BLaER1 treated with 17β-estradiol and CSF1 and Interleukin-3, amounts not matched to agents 10 nM and 100 nM (cell line): ENCODE results near the gene PPEF2.
"Not testable (repeated sequence)": the region's sequence is repeated elsewhere in the genome, so short reads cannot be mapped to it uniquely, and the experiment has no call there.

Experiments
- H3K27ac ChIP-seq, 11 experiments: shearing (Covaris generic); formaldehyde crosslinking; 2 replicates each; pipeline ENCODE4 v1.8.1; 2022
- H3K27me3 ChIP-seq, 11 experiments: shearing (Covaris generic); formaldehyde crosslinking; 2 replicates each; pipeline ENCODE4 v1.8.1; 2022
- H3K36me3 ChIP-seq, 11 experiments: shearing (Covaris generic); formaldehyde crosslinking; 2 replicates each; pipeline ENCODE4 v1.8.1; 2022
- H3K4me1 ChIP-seq, 10 experiments: shearing (Covaris generic); formaldehyde crosslinking; 2 replicates each; pipeline ENCODE4 v1.8.1; 2022
- H3K4me2 ChIP-seq, 11 experiments: shearing (Covaris generic); formaldehyde crosslinking; 2 replicates each; pipeline ENCODE4 v1.8.1; 2022
- H3K4me3 ChIP-seq, 10 experiments: shearing (Covaris generic); formaldehyde crosslinking; 2 replicates each; pipeline ENCODE4 v1.8.1; 2022
- H3K9ac ChIP-seq, 11 experiments: shearing (Covaris generic); formaldehyde crosslinking; 2 replicates each; pipeline ENCODE4 v1.8.1; 2022
- H3K9me3 ChIP-seq, 11 experiments: shearing (Covaris generic); formaldehyde crosslinking; replicated peaks in 1 of 11; 2 replicates each; pipeline ENCODE4 v1.8.1; 2022
- H4K20me1 ChIP-seq, 11 experiments: shearing (Covaris generic); formaldehyde crosslinking; 2 replicates each; pipeline ENCODE4 v1.8.1; 2022
- Cebpa-rat ChIP-seq, 11 experiments: shearing (Covaris generic); IDR thresholded peaks; 2 replicates each; pipeline ENCODE4 v1.8.1; 2022

The PPEF2 gene

GRCh38 chr4:75902352-75902751 lies at the start of gene PPEF2:
TSS of gene PPEF2 (minus strand) at chr4:75902452. CDS start at chr4:75896325, 6,127 bp downstream.
- peaks cover 4 to 25% (median 9%) of the 10 kb centered on the region in 11 experiments; a peak in 13 of 22 replicates for H3K9me3 ChIP-seq
- 0 out of 22 replicates have a peak, but pooled peaks cover 0 to 3% (median 0%) of the 10 kb centered on the region in 11 experiments for H3K36me3 ChIP-seq
- H4K20me1 ChIP-seq, result no peaks in the 10 kb centered on the region
- no peak for TF ChIP-seq Cebpa-rat (IDR thresholded peaks at IDR 0.05)
- H3K4me3 ChIP-seq, result no peak within 1 kb of the TSS
- H3K27me3 ChIP-seq, result no peaks in the 10 kb centered on the region
- peaks cover 34 to 77% (median 63%) of the 10 kb centered on the region in 10 experiments for H3K4me1 ChIP-seq
- peak within 1 kb of the TSS; percentile 54 to 91 (median 87); a peak in 21 of 22 replicates for H3K27ac ChIP-seq
- H3K4me2 ChIP-seq, result peak within 1 kb of the TSS; percentile 68 to 86 (median 78)
- peak within 1 kb of the TSS in 10 of 11 experiments; percentile 1 to 75 (median 72); a peak in 18 of 22 replicates for H3K9ac ChIP-seq

- Histone ChIP-seq H3K27me3 (no peaks in the 10 kb centered on the region), H3K4me1 (peaks cover 0 to 19% (median 0%) of the 10 kb centered on the region in 10 experiments; a peak in 2 of 20 replicates), H3K4me2 (no peak overlapping the region), H4K20me1 (peaks cover 0 to 7% (median 0%) of the 10 kb centered on the region in 11 experiments; a peak in 3 of 22 replicates), H3K36me3 (peaks cover 82 to 98% (median 89%) of the 10 kb centered on the region in 11 experiments), H3K27ac (no peak overlapping the region), H3K9me3 (no peaks in the 10 kb centered on the region), H3K4me3 (no peak overlapping the region), H3K9ac (no peak overlapping the region)
- no peak for TF ChIP-seq Cebpa-rat (IDR thresholded peaks at IDR 0.05)
These were observed 48.1 kb upstream of the PPEF2 start for GRCh38 chr4:75950213-75950815.

GRCh38 chr4:75948822-75949444 lies 46.7 kb upstream of the PPEF2 start:
- peak overlapping the region in 2 of 11 experiments; percentile 11 to 17; a peak in 2 of 22 replicates for H3K4me2 ChIP-seq

DNA sequence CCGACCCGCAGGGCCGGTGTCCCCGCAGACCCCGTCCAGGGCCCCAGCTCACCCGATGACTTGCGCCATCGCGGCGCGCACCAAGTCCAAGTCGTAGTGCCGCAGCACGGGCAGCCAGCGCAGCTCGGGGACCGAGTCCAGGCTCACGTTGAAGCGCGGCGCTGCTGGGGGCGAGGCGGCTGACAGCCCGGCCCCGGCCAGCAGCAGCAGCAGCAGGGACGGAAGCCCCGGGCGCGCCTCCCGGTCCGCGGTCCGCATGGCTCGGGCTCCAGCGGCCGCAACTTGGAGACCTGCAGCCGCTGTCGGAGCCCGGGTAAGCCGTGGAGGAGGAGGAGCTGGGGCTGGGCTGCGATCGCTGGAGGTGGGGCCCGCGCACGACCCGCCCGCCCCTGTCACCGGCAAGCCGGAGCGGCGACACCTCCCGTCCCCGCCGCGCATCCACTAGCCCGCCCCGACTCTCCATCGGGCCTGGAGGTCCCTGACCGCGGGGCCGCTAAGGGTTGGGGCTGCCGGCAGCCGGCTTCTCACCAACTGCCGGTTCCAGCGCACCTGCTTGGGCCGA lies 38.5 kb upstream of the PPEF2 start, which contains the start of gene NAAA:
TSS of gene NAAA (minus strand) at position 322 of the 562 bp plus-strand sequence. CDS start at position 258, 64 bp downstream.
- H4K20me1 ChIP-seq, result peaks cover 0 to under 1% (median 0%) of the 10 kb centered on the region in 11 experiments; a peak in 2 of 22 replicates
- peak within 1 kb of the TSS; percentile 76 to 95 (median 89); a peak in 21 of 22 replicates for H3K27ac ChIP-seq
- H3K9ac ChIP-seq, result peak within 1 kb of the TSS; percentile 84 to 93 (median 90)
- H3K27me3 ChIP-seq, result no peaks in the 10 kb centered on the region
- peak within 1 kb of the TSS; percentile 64 to 96 (median 83) for H3K4me3 ChIP-seq
- TF ChIP-seq Cebpa-rat (IDR thresholded peaks at IDR 0.05), result 0 out of 22 replicates have a peak, but pooled peaks of 1 of the 11 experiments have one; percentile 12
- peaks cover 37 to 66% (median 40%) of the 10 kb centered on the region in 10 experiments for H3K4me1 ChIP-seq
- H3K4me2 ChIP-seq, result peak within 1 kb of the TSS; percentile 76 to 97 (median 87)
- H3K9me3 ChIP-seq, result no peaks in the 10 kb centered on the region
- peaks cover 3 to 62% (median 24%) of the 10 kb centered on the region in 11 experiments; a peak in 20 of 22 replicates for H3K36me3 ChIP-seq

More at GRCh38 chr4:75948822-75949444, 46.7 kb upstream of the PPEF2 start:
- Histone ChIP-seq H4K20me1 (peaks cover 0 to 7% (median 0%) of the 10 kb centered on the region in 11 experiments; a peak in 1 of 22 replicates), H3K9ac (no peak overlapping the region), H3K9me3 (no peaks in the 10 kb centered on the region), H3K4me3 (no peak overlapping the region), H3K36me3 (peaks cover 68 to 95% (median 79%) of the 10 kb centered on the region in 11 experiments), H3K27ac (peak overlapping the region in 1 of 11 experiments; percentile 2; a peak in 1 of 22 replicates), H3K27me3 (no peaks in the 10 kb centered on the region), H3K4me1 (peaks cover 0 to 26% (median 0%) of the 10 kb centered on the region in 10 experiments; a peak in 3 of 20 replicates)
- no peak for TF ChIP-seq Cebpa-rat (IDR thresholded peaks at IDR 0.05)

GRCh38 chr4:75939890-75940691 lies 37.8 kb upstream of the PPEF2 start:
- Histone ChIP-seq H3K36me3 (peaks cover 7 to 61% (median 29%) of the 10 kb centered on the region in 11 experiments; a peak in 20 of 22 replicates), H3K9ac (peak overlapping the region; percentile 84 to 93 (median 90)), H4K20me1 (peaks cover 0 to 7% (median 0%) of the 10 kb centered on the region in 11 experiments; a peak in 2 of 22 replicates), H3K9me3 (no peaks in the 10 kb centered on the region), H3K27ac (peak overlapping the region; percentile 76 to 95 (median 89); a peak in 21 of 22 replicates), H3K4me3 (peak overlapping the region; percentile 64 to 96 (median 83)), H3K4me1 (peaks cover 37 to 59% (median 40%) of the 10 kb centered on the region in 10 experiments), H3K4me2 (peak overlapping the region; percentile 76 to 97 (median 87)), H3K27me3 (no peaks in the 10 kb centered on the region)
- no peak for TF ChIP-seq Cebpa-rat (IDR thresholded peaks at IDR 0.05)

DNA sequence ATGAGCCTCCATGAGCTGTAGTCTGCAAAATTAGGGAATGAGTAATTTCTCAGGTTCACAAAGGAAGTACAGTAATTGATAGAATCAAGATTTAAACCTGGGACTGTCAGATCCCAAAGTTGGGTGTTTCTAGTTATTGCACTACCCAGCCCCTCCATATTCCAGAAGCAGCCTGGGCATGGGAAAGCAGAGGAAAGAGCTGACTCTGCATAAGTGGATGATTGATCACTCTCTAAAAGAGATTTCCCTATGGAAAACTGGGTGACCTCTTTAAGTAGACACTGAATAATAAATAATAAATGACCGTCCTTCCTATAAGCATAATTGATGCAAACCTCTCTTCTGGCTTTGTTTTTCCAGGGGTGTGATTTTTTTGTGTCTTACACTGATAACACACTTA lies 33.4 kb upstream of the PPEF2 start:
- Histone ChIP-seq H3K9ac (no peak overlapping the region), H3K27me3 (no peaks in the 10 kb centered on the region), H3K27ac (no peak overlapping the region), H4K20me1 (peaks cover 0 to 11% (median 0%) of the 10 kb centered on the region in 11 experiments; a peak in 2 of 22 replicates), H3K4me3 (no peak overlapping the region), H3K9me3 (no peaks in the 10 kb centered on the region), H3K4me2 (no peak overlapping the region), H3K4me1 (peaks cover 22 to 48% (median 42%) of the 10 kb centered on the region in 10 experiments), H3K36me3 (peaks cover 27 to 79% (median 68%) of the 10 kb centered on the region in 11 experiments)
- TF ChIP-seq Cebpa-rat (IDR thresholded peaks at IDR 0.05), result no peak

GRCh38 chr4:75930152-75930551 lies 27.9 kb upstream of the PPEF2 start:
- H3K9ac ChIP-seq, result peak overlapping the region in 1 of 11 experiments; percentile 37; a peak in 1 of 22 replicates

GRCh38 chr4:75924916-75925315 lies 22.7 kb upstream of the PPEF2 start:
- H3K4me2 ChIP-seq, H3K27me3 ChIP-seq, H3K9me3 ChIP-seq, H4K20me1 ChIP-seq, H3K4me3 ChIP-seq, H3K9ac ChIP-seq, H3K27ac ChIP-seq: not testable (repeated sequence)
- peaks cover 16 to 30% (median 25%) of the 10 kb centered on the region in 10 experiments for H3K4me1 ChIP-seq
- H3K36me3 ChIP-seq, result peaks cover 69 to 100% (median 95%) of the 10 kb centered on the region in 11 experiments

More at GRCh38 chr4:75930152-75930551, 27.9 kb upstream of the PPEF2 start:
- Histone ChIP-seq H3K9me3 (no peaks in the 10 kb centered on the region), H3K4me3 (peak overlapping the region in 2 of 10 experiments; percentile 4 to 11; a peak in 2 of 20 replicates), H3K27ac (no peak overlapping the region; a peak in 1 of 22 replicates), H4K20me1 (peaks cover 0 to 5% (median 0%) of the 10 kb centered on the region in 11 experiments; a peak in 3 of 22 replicates), H3K27me3 (no peaks in the 10 kb centered on the region), H3K36me3 (peaks cover 44 to 97% (median 87%) of the 10 kb centered on the region in 11 experiments; a peak in 21 of 22 replicates), H3K4me1 (peaks cover 0 to 39% (median 32%) of the 10 kb centered on the region in 10 experiments; a peak in 16 of 20 replicates), H3K4me2 (peak overlapping the region in 8 of 11 experiments; percentile 27 to 80 (median 64); a peak in 16 of 22 replicates)
- TF ChIP-seq Cebpa-rat (IDR thresholded peaks at IDR 0.05), result no peak
